Activated B cell treated with CpG ODN at 0.5 μM for 24 hours (primary cell): ENCODE data around the gene DBNDD1. TPM values are rescaled to one million over a fixed set of nuclear protein-coding genes. Genes with fewer than 3 reads are reported as not detected.
"Not testable (repeated sequence)": the region's sequence is repeated elsewhere in the genome, so short reads cannot be mapped to it uniquely, and the experiment has no call there.

Source experiments
- ATAC-seq: fragments of 200-7000 bp; cut with Tn5 transposase; one replicate; pipeline ENCODE4 v1.10.0; 2021; ENCODE audit warnings: low read depth, mild to moderate bottlenecking, moderate library complexity
- CTCF ChIA-PET: fragments of 350-600 bp; sonication (Branson Sonifier 250); formaldehyde crosslinking; loops from one replicate; lab custom pipeline; 2021; ENCODE audit warnings: antibody characterized with exemption; lab: Charles Lee
- POLR2A ChIA-PET: fragments of 350-600 bp; sonication (Branson Sonifier 250); formaldehyde crosslinking; loops from one replicate; lab custom pipeline; 2021; ENCODE audit warnings: antibody characterized with exemption; lab: Charles Lee
- DNase-seq: peaks from one replicate; pipeline ENCODE4 v3.0.0; 2022
- H3K27ac Mint-ChIP-seq: one replicate; pipeline ENCODE4 v1.8.0; 2020; ENCODE audit warnings: mixed read lengths
- H3K27me3 Mint-ChIP-seq: one replicate; pipeline ENCODE4 v1.8.0; 2021; ENCODE audit warnings: mixed read lengths
- H3K36me3 Mint-ChIP-seq: one replicate; pipeline ENCODE4 v1.8.0; 2021; ENCODE audit warnings: low read depth, mixed read lengths
- H3K4me1 Mint-ChIP-seq: one replicate; pipeline ENCODE4 v1.8.0; 2021; ENCODE audit warnings: mixed read lengths
- H3K4me3 Mint-ChIP-seq: one replicate; pipeline ENCODE4 v1.8.0; 2020; ENCODE audit warnings: mild to moderate bottlenecking, mixed read lengths
- H3K9me3 Mint-ChIP-seq: one replicate; pipeline ENCODE4 v1.8.0; 2020; ENCODE audit warnings: mixed read lengths
- CTCF ChIP-seq: fragments of 200-600 bp; IDR thresholded peaks from one replicate; pipeline ENCODE4 v1.8.0; 2022; ENCODE audit warnings: antibody characterized with exemption, mild to moderate bottlenecking
- intact Hi-C: fragments of 100-400 bp; cut with micrococcal nuclease; formaldehyde crosslinking; loops from one replicate; pipeline ENCODE4 v1.15.1; 2024
- total RNA-seq: library from RNA; stranded (reverse); gene quantifications from 2 replicates; pipeline ENCODE4 v1.2.3, GENCODE V29; 2022

Gene DBNDD1
- total RNA-seq, 1 donor from 2014 or later = 0.47 TPM

- H3K27ac Mint-ChIP-seq = peak overlapping the region; percentile 74
- ChIA-PET POLR2A (no interaction called here), CTCF (no interaction called here)
- ATAC-seq = no peak
- no peaks in the 10 kb centered on the region for H3K27me3 Mint-ChIP-seq
- intact Hi-C loops = no loop called here
- peaks cover 3% of the 10 kb centered on the region for H3K4me1 Mint-ChIP-seq
- peaks cover 72% of the 10 kb centered on the region for H3K36me3 Mint-ChIP-seq
- no peak for DNase-seq
- H3K9me3 Mint-ChIP-seq = no peaks in the 10 kb centered on the region
- no peak for TF ChIP-seq CTCF
- no peak overlapping the region for H3K4me3 Mint-ChIP-seq
Measured at GRCh38 chr16:89996178-89996489, 23.1 kb downstream of the DBNDD1 start.

GRCh38 chr16:89995475-89996177 is 23.6 kb downstream of the DBNDD1 start:
- CTCF ChIA-PET, DNase-seq, H3K27me3 Mint-ChIP-seq, H3K9me3 Mint-ChIP-seq, ATAC-seq, POLR2A ChIA-PET, H3K4me1 Mint-ChIP-seq, intact Hi-C loops, H3K4me3 Mint-ChIP-seq: not testable (repeated sequence)
- Mint-ChIP-seq H3K27ac (peak overlapping the region; percentile 74), H3K36me3 (peaks cover 77% of the 10 kb centered on the region)

- H3K4me1 Mint-ChIP-seq, H3K4me3 Mint-ChIP-seq, CTCF ChIA-PET, POLR2A ChIA-PET, ATAC-seq, DNase-seq, intact Hi-C loops, H3K9me3 Mint-ChIP-seq, H3K27me3 Mint-ChIP-seq: not testable (repeated sequence)
- H3K27ac Mint-ChIP-seq = peak overlapping the region; percentile 74
- H3K36me3 Mint-ChIP-seq = peaks cover 77% of the 10 kb centered on the region
Measured at GRCh38 chr16:89994721-89995474, 24.4 kb downstream of the DBNDD1 start.

- TF ChIP-seq CTCF = no peak
- Mint-ChIP-seq H3K4me3 (no peak overlapping the region), H3K36me3 (peaks cover 73% of the 10 kb centered on the region), H3K27ac (peak overlapping the region; percentile 74), H3K27me3 (no peaks in the 10 kb centered on the region), H3K9me3 (no peaks in the 10 kb centered on the region), H3K4me1 (no peaks in the 10 kb centered on the region)
- ATAC-seq = no peak
- DNase-seq = no peak
- intact Hi-C loops = no loop called here
- POLR2A ChIA-PET = no interaction called here
- CTCF ChIA-PET = no interaction called here
Measured at GRCh38 chr16:89994389-89994720, 24.9 kb downstream of the DBNDD1 start.

GRCh38 chr16:89993971-89994370 is 25.3 kb downstream of the DBNDD1 start:
- Mint-ChIP-seq H3K27ac (no peak overlapping the region), H3K4me1 (no peaks in the 10 kb centered on the region), H3K36me3 (peaks cover 73% of the 10 kb centered on the region), H3K27me3 (no peaks in the 10 kb centered on the region), H3K4me3 (no peak overlapping the region), H3K9me3 (no peaks in the 10 kb centered on the region)
- ChIA-PET CTCF (no interaction called here), POLR2A (no interaction called here)
- DNase-seq (no peak), ATAC-seq (no peak)
- intact Hi-C loops = no loop called here
- no peak for TF ChIP-seq CTCF

GRCh38 chr16:89993377-89993776 is 25.9 kb downstream of the DBNDD1 start:
- CTCF ChIA-PET = no interaction called here

More at GRCh38 chr16:89993377-89993776, 25.9 kb downstream of the DBNDD1 start:
- no peak overlapping the region for H3K4me3 Mint-ChIP-seq
- ATAC-seq (no peak), DNase-seq (no peak)
- peaks cover 74% of the 10 kb centered on the region for H3K36me3 Mint-ChIP-seq
- no peaks in the 10 kb centered on the region for H3K4me1 Mint-ChIP-seq
- intact Hi-C loops = no loop called here
- no peak for TF ChIP-seq CTCF
- no peaks in the 10 kb centered on the region for H3K9me3 Mint-ChIP-seq
- H3K27ac Mint-ChIP-seq = no peak overlapping the region
- POLR2A ChIA-PET = no interaction called here
- H3K27me3 Mint-ChIP-seq = no peaks in the 10 kb centered on the region
